GM12864 (cell line): ENCODE data around the gene TSPOAP1.

Source experiments
- DNase-seq: peaks from one replicate; pipeline ENCODE4 v3.0.0-alpha.2; 2011; ENCODE audit warnings: low read depth
- H3K4me3 ChIP-seq: 2 replicates; pipeline ENCODE4 v1.5.1; 2011; ENCODE audit warnings: mild to moderate bottlenecking, low read depth, low read length, control low read depth
- TF ChIP-seq, protein P1 (sequence below): IDR thresholded peaks from 2 replicates; pipeline ENCODE4 v1.5.1; 2011; ENCODE audit warnings: low read depth, mild to moderate bottlenecking, moderate library complexity, low read length, control low read depth, inconsistent platforms; ENCODE audit errors: missing control alignments

Gene TSPOAP1

DNA sequence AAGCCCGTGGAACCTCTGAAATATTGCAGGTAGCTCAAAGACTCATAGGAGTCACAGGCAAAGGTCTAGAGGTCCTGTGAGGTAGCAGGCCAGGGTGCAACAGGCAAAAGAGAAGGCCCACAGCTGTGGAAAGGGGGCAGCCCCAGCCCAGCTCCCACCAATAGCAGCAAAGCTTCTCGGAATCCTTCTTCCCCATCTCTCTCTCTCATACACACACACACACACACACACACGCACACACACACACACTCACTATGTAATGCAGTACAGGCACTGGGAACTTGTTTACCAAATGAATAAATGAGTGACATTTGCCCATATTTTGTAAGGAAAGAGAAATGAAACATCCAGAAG lies 40.2 kb upstream of the TSPOAP1 start:
- no peak overlapping the region for H3K4me3 ChIP-seq
- no peak for DNase-seq
- TF ChIP-seq, protein P1, sequence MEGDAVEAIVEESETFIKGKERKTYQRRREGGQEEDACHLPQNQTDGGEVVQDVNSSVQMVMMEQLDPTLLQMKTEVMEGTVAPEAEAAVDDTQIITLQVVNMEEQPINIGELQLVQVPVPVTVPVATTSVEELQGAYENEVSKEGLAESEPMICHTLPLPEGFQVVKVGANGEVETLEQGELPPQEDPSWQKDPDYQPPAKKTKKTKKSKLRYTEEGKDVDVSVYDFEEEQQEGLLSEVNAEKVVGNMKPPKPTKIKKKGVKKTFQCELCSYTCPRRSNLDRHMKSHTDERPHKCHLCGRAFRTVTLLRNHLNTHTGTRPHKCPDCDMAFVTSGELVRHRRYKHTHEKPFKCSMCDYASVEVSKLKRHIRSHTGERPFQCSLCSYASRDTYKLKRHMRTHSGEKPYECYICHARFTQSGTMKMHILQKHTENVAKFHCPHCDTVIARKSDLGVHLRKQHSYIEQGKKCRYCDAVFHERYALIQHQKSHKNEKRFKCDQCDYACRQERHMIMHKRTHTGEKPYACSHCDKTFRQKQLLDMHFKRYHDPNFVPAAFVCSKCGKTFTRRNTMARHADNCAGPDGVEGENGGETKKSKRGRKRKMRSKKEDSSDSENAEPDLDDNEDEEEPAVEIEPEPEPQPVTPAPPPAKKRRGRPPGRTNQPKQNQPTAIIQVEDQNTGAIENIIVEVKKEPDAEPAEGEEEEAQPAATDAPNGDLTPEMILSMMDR = no peak

DNA sequence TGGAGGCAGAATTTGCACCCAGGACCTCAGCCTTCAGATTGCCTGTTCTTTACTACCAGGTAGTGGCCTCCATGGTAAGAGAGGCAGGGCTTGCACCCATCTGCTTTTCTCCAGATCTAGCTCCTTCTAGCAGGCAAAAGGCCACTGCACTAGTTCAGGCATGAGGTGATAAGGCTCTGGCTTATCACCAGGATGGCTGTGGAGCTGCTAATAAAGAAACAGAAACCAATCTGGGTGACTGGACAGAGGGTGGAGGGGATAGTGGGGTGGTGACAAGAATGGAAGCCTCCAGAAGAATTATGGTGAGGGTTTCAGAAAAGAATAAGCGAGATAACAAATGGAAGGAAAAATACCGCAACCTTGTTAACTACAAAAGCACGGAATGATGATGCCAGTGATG lies 38.9 kb upstream of the TSPOAP1 start:
- H3K4me3 ChIP-seq = no peak overlapping the region
- TF ChIP-seq, protein P1 = no peak
- DNase-seq = no peak

DNA sequence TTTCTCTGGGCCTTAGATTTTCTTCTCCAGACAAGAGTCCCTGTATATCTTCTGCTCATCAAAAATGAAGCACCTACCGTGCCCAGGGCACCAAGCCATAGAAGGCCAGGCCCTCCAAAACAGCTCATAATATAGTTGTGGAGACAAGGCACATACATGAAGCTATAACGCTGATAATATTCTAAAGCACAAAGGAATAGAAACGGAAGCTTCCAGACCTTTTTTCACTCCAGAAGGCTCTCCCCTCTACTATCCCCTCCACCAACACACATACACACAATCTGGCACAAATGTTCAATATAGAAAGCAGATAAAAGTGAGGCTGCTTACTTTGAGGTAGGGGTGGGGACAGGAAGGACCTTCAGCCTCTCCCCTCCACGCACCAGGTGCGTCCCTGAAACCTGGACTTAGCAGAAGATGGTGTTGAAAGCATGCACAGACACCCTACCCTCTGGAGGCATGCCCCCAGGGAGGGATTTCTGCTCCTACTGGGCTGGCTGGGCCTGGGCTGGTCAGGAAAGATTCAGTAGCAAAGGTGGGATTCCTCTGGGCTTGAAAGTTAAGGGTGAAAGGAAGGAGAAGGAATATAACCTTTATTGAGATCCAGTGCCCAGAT lies 37.5 kb upstream of the TSPOAP1 start:
- DNase-seq = no peak
- H3K4me3 ChIP-seq = no peak overlapping the region
- TF ChIP-seq, protein P1 = no peak

DNA sequence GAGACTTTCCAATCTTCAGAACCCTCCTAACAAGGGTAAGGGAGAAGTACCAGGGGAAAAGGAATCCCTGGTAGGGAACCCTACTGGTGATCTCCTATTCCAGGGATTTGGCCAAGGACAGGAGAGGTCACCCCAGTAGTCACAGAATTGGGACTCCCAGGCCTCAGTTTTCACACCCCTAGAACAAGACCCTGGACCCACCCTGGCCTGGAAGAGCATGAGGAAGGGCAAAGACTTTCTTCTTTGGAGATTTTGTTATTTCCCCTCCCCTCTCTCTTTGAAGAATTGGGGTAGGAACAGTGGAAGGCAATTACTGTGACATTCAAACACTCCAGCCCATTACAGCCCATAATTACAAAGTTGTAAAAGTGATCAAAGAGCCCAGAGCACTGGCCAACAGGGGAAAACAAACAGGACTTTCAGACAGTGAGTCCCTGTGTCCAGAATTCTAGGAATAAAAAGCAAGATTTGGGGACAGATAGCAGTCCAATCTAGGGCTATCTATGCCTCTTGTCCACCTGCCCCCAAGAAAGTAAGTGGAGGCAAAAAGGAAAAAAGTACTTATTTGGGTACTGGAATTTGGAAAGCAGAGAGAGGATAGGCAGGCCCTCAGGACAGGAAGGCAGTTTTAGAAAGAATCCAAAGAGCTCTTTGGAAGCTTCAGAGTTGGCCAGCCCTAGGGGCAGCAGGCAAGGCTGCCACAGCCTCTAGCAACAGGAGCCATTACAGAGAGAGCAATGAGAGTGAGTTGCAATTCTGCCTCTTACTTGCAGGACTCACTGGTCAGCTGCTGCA lies 36.8 kb upstream of the TSPOAP1 start:
- TF ChIP-seq, protein P1 = no peak

DNA sequence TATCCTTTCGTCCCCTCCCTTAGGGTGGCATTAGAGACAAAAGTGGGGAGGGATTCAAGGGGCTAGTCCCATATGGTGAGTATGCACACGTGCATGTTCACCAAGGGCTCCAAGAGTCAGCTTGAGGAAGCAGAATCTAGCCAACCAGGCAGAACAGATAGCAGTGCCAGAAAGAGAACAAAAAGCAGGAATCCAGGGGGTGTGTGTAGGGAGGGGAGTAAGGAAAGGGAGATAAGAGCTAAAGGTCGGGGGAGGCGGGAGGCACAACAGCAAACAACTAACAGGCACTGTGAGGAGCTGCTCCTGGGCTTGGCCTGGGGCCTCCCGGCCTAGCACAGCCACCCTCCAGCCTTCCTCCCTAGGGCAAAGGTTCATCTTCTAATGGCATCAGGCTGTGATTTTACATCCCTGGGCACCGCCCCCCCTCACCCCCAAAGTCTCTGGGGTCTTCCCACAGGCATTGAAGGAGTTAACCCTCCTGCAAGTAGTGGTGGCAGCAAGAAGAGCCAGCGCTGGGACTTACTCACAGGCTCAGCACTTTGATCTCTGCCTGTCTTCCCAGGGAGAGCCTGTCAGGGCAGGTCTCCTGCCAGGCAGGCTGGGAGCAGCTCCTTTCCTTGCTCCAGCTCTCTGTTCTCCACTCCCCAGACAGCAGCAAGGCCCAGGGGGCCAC lies 35.8 kb upstream of the TSPOAP1 start:
- no peak for DNase-seq
- TF ChIP-seq, protein P1 = no peak
- H3K4me3 ChIP-seq = no peak overlapping the region

More for the DNA sequence above, 36.8 kb upstream of the TSPOAP1 start:
- no peak overlapping the region for H3K4me3 ChIP-seq
- DNase-seq = no peak

DNA sequence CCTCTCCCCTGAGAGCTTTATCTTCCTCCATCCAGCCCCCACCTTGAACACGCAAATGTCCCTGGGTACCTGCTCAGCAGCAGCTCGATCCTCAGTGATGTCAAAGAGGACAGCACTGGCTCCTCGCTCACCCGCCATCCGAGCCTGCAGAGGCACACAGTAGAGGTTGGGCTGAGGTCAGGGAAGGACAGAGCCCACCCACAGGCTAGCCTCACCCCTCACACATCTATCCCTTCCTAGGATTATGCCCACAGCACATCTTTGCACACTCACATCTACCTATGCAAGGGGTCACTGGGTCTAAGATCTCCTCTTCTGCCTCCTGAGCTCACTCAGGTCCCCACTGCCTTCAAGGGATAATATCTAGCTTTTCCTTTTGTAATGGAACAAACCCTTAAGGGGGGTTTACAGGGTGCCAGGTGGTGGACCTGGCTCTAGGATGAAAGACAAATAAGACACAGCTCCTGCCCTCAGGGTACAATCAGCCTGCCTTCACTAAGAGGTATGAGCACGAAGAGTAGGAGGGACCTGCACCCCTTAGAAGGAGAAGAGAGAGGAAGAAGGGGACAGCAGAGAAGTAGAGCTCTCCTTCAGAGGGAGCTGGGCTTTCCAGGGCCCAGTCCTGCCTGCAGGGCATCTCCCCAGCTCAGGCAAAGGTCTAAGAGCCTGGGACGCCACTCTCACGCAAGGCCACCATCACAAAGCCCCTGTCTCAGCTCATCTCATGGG lies 35.0 kb upstream of the TSPOAP1 start:
- no peak overlapping the region for H3K4me3 ChIP-seq
- DNase-seq = no peak
- TF ChIP-seq, protein P1 = no peak
